Dermis microvascular lymphatic vessel endothelial cell (primary cell): ENCODE data around the gene IL17C. TPM values are rescaled to one million over a fixed set of nuclear protein-coding genes. Genes with fewer than 3 reads are reported as not detected.
"Not testable (repeated sequence)": the region's sequence is repeated elsewhere in the genome, so short reads cannot be mapped to it uniquely, and the experiment has no call there.

Experiments
- DNase-seq, 2 donors: peaks; one replicate each; pipeline versions ENCODE4 v3.0.0 to v3.0.0-alpha.2; 2010; ENCODE audit warnings: low read depth in 2 of 2
- total RNA-seq: library from RNA; depleted of rRNA; stranded (reverse); fragments of >200 nt; gene quantifications from 2 replicates; pipeline ENCODE4 v1.2.1, GENCODE V29; 2014

Gene IL17C
- total RNA-seq, 1 donor from 2014 or later = not detected

DNA sequence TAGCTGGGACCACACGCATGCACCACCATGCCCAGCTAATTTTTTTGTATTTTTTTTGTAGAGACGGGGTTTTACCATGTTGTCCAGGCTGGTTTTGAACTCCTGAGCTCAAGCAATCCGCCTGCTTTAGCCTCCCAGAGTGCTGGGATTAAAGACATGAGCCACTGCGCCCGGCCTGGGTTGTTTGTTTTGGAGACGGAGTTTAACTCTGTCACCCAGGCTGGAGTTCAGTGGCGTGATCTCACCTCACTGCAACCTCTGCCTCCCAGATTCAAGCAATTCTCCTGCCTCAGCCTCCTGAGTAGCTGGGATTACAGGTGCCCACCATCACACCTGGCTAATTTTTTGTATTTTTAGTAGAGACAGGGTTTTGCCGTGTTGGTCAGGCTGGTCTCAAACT is 28.9 kb upstream of the IL17C start:
- not testable (repeated sequence) for DNase-seq

- DNase-seq = no peak
Measured at GRCh38 chr16:88610080-88610479, 28.3 kb upstream of the IL17C start.

DNA sequence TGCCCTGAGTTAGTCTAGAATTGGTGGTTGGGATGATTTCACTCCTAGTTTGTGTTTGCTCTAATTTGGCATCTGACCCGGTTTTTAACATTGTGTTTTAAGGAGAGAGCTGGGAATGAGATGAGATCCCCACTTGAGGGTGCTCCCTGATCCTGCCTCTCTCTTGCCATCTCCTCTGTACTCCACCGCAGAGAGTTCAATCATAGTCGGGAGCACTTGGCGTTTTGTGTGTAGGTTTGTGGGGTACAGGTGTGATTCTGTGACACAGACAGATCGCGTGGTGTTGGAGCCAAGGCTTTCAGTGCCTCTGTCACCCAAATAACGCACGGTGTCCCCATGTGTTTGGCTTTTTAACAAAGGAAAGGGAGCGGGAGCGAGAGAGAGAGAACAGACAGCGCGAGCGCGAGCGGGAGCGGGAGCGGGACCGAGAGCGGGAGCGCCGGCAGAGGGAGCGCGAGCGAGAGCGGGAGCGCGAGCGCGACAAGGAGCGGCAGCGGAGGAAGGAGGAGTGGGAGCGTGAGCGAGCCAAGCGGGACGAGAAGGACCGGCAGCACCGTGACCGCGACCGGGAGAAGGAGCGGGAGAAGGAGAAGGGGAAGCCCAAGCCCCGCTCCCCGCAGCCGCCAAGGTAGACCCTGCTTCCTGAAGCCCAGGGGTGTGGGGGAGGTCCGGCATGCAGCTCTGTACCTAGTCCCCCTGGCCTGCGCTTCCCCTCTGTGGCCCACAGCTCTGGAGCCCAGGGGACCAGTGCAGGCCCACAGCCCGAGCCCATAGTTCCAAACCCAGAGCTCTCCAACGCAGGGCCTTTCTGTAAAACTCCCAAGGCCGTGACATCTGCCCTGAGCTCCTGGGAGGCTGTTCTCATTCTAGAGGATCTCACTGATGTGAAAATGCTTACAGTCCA is 27.2 kb upstream of the IL17C start:
- DNase-seq = no peak

- DNase-seq = no peak
Measured at GRCh38 chr16:88613293-88613692, 25.1 kb upstream of the IL17C start.

DNA sequence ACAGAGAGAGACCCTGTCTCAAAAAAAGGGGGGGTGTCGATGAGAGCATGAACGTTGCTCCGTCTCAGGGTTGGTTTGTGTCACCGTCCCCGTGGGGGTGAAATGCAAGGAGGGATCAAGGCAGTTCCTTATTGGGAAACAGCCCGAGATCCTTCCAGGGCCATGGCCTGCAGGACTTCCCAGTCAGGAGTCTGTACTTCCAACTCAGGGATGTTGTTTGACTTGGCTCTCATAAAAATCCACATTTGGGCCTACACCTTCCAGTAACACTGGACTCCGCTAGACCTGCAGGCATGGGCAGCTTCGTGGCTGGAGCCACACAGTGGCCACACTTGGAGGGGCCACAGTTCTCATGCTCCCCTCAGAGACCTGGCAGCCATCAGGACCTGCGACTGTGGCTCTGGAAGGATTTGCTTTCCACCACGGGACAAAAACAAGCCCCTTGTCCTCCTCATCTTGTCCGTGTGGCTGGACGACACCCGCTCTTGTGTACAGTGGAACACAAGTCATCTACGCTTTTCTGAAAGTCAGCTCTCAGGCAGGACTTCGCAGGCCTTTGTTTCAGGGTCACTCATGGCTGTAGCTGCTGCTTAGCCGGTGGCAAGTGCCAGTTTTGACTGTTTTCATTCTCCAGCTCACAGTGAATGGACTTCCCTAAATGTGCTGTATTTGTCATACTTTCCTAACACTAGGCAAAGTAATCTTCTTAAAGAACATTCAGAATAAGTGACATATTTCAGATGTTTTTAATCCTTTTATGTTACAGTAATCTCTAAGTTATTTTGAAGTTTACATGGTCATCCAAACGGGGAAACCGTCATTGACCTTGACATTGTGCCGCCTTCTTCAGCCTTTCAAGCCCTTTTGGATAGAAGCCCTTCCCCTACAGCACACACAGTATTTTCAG is 24.2 kb upstream of the IL17C start:
- DNase-seq = no peak

GRCh38 chr16:88614818-88615580 is 23.4 kb upstream of the IL17C start:
- DNase-seq = no peak

- DNase-seq = no peak
Measured at GRCh38 chr16:88616320-88616719, 22.1 kb upstream of the IL17C start.

GRCh38 chr16:88616736-88617135 is 21.6 kb upstream of the IL17C start:
- DNase-seq = no peak

- no peak for DNase-seq
Measured at GRCh38 chr16:88617268-88618031, 20.9 kb upstream of the IL17C start.

DNA sequence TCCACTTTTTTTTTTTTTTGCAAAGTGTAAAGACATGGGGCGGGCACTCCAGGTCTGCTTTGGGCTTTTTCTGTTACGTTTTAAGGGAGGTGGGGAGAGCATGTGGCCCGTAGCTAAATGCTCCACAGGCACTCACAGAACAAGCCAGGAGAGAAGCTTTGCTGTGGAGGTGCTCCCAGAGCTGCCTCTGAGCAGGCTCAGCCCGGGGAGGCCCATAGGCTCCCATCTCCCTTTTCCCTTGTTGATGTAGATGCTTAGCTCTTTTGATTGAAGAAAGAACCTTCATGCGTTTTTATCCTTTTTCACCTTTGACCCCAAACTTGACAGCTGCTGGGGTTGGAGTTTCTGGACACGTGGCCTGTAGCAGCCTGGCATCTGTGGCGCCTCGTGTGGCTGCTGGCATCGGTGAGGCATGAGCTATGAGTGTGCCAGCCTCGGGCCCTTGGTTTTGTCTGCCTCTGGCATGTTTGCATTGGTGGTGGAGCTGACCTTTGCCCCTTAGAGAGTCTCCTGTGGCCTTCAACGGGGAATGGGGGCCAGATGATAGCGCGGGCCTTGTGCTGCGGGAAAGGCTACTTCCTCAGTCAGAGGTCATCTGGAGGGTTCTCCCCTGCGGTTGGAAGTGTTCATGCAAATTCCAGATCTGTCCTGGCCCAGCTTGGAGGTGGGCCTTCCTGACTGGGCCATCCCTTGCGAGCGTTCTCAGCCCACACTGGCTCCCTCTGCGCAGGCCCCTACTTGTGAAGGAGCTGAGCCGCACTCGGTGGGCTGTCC is 20.0 kb upstream of the IL17C start:
- DNase-seq = no peak

- no peak for DNase-seq
Measured at GRCh38 chr16:88618956-88619667, 19.3 kb upstream of the IL17C start.

DNA sequence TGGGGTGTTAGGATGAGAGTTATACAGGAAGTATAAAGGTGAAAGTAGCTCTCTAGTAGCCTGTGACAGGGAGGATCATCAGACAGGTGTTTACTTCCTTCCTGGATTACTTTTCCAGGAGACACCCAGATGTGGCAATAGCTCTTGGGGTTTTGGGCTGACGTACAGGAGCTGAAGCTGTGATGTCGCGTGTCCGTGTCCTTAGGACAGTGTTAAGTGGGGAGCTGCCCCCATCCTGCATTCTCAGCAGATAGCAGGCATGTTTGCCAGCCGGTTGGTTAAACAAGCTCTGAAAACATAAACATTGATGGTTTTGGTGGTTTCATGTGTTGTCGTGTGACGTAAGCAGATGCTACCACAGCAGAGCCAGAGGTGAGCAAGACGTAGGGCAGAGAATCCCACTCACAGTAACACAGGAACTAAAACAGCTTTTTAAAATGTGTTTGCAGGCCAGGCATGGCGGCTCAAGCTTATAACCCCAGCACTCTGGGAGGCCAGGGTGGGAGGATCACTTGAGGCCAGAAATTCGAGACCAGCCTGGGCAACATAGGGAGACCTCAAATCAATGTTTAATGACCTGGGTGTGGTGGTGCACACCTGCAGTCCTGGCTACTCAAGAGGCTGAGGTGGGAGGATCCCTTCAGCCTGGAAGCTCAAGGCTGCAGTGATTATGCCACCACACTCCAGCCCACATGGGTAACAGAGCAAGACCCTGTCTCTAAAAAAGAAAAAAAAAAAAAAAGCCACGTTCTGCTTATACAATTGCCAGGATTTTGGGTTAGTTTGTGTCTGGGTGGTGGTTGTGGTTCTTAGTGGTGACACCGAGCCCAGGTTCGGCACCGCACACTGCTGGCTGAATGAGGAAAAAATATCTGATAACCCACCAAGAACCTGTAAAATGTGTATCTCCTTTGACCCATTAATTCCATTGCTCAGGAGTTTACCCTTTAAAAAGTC is 18.2 kb upstream of the IL17C start:
- no peak for DNase-seq

DNA sequence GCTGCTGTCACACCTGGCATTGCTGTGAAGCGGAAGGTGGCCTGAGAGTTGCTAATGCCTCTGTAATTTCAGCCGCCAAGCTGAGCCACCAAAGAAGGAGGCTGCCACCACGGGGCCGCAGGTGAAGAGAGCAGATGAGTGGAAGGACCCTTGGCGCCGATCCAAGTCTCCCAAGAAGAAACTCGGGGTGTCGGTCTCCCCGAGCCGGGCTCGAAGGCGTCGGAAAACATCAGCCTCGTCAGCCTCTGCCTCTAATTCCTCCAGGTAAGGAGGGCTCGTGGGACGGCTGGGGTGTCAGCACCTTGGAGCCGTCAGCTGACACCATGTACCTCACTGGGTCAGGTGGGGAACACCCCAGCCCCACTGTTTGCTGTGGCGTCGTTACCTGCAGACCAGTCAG is 16.2 kb upstream of the IL17C start:
- no peak for DNase-seq

DNA sequence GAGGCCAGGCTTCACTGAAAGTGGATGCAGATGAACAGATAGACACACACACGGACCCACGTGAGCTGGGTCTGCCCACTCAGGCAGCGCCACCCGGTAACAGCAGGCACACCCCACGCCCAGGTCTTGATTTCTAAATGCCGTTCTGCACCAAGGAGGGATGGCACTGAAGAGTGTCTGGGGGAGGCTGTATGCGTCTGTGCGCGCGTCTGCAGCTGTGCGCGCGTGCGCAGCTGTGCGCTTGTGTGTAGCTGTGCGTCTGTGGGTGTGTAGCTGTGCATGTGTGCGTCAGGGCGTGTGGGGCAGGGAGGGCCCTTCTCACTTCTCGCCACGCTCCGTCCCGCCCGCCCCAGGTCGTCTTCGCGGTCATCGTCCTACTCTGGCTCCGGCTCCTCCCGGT is 15.5 kb upstream of the IL17C start:
- DNase-seq = no peak

DNA sequence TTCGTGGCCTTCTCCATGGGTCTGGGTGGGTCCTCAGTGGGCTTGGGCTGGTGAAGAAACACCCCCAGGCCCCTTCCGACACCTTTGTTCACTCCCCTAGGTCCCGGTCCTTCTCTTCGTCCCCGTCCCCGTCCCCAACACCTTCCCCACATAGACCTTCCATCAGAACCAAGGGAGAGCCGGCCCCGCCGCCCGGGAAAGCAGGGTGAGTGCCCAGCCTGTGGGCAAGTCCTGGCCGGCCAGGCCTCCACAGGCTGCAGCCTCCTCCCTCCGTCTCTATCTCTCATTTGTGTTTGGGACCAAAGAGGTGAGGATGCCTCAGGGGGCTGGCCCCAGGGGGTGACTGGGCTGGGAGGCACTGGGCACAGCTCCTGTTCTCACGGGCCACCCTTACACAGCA is 14.5 kb upstream of the IL17C start:
- DNase-seq = no peak

DNA sequence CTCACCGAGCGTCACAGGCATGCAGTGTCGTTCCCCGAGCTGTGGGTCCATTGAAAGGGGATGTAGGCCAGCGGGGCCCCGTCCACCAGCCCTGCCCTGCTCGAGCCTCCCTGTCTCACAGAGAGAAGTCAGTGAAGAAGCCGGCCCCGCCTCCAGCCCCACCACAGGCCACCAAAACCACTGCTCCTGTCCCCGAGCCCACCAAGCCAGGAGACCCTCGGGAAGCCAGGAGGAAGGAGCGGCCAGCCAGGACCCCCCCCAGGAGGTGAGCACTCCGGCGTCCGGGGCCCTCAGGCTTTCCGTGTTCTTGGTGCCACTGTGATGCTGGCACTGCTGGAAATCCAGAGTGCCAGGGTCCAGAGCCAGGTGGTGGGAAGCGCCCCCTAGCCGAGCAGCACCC is 13.9 kb upstream of the IL17C start:
- no peak for DNase-seq

- DNase-seq = no peak
Measured at GRCh38 chr16:88624977-88625576, 13.3 kb upstream of the IL17C start.

GRCh38 chr16:88626646-88627045 is 11.7 kb upstream of the IL17C start:
- no peak for DNase-seq
